NB4 (cell line): ENCODE measurements around the gene CCDC136.

Experiments used
- MYC ChIP-seq: IDR thresholded peaks from 2 replicates; pipeline ENCODE4 v1.6.1; 2011; ENCODE audit warnings: low read depth, low read length
- POLR2A ChIP-seq: IDR thresholded peaks from 2 replicates; pipeline ENCODE4 v1.6.1; 2011; ENCODE audit warnings: mild to moderate bottlenecking; ENCODE audit not compliant: insufficient read length; ENCODE audit errors: extremely low read depth
- TF ChIP-seq, protein P1 (sequence below): IDR thresholded peaks from one replicate; pipeline ENCODE4 v1.5.1; 2012; ENCODE audit warnings: low read depth, low read length
- TF ChIP-seq, protein P2 (sequence below): IDR thresholded peaks from 2 replicates; pipeline ENCODE4 v1.6.1; 2011; ENCODE audit warnings: low read depth, low read length

DNA sequence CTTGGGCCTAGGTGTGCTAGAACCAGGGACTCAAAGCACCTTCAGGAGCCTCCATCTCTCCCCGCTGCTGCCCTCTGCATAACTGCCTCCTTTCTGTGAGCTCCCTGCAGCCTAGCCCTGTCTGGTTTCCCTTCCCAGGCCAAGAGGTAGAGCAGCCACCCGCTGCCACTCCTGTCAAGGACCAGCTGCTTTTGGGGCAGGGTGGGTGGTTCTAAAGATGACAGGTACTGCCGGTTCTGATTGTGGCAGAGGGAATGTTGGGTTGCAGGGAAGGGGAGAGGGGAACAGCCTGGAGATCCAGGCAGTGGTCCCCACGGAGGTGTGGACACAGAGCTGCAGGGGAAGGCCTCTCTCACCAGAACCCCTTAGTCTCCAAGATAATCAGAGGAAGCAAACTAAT lies 34.7 kb downstream of the CCDC136 start:
- TF ChIP-seq, protein P1, sequence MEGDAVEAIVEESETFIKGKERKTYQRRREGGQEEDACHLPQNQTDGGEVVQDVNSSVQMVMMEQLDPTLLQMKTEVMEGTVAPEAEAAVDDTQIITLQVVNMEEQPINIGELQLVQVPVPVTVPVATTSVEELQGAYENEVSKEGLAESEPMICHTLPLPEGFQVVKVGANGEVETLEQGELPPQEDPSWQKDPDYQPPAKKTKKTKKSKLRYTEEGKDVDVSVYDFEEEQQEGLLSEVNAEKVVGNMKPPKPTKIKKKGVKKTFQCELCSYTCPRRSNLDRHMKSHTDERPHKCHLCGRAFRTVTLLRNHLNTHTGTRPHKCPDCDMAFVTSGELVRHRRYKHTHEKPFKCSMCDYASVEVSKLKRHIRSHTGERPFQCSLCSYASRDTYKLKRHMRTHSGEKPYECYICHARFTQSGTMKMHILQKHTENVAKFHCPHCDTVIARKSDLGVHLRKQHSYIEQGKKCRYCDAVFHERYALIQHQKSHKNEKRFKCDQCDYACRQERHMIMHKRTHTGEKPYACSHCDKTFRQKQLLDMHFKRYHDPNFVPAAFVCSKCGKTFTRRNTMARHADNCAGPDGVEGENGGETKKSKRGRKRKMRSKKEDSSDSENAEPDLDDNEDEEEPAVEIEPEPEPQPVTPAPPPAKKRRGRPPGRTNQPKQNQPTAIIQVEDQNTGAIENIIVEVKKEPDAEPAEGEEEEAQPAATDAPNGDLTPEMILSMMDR: no peak
- no peak for TF ChIP-seq MYC
- TF ChIP-seq POLR2A: no peak
- TF ChIP-seq, protein P2, sequence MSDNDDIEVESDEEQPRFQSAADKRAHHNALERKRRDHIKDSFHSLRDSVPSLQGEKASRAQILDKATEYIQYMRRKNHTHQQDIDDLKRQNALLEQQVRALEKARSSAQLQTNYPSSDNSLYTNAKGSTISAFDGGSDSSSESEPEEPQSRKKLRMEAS: no peak
